ENCODE results near the gene NMRK1.

GRCh38 chr9:75105019-75105540 is 17.1 kb upstream of the NMRK1 start:
- no peak for TF ChIP-seq CTCF (IDR thresholded peaks at IDR 0.05)
- TF ChIP-seq POLR2AphosphoS5 (IDR thresholded peaks at IDR 0.05), result no peak
- TF ChIP-seq POLR2A (IDR thresholded peaks at IDR 0.05), result no peak

All from prostate gland (tissue), 2 donors.